PFSK-1 (cell line): ENCODE measurements around the gene COL13A1.

ENCODE experiments used
- FOXP2 ChIP-seq: optimal IDR thresholded peaks from 2 replicates; pipeline ENCODE3; 2011; ENCODE audit warnings: borderline replicate concordance, control low read depth, inconsistent platforms; ENCODE audit not compliant: insufficient read depth; ENCODE audit errors: extremely low read length, extremely low read depth
- POLR2AphosphoS5 ChIP-seq: IDR thresholded peaks from 2 replicates; pipeline ENCODE4 v1.6.1; 2012; ENCODE audit warnings: low read depth, mild to moderate bottlenecking, control low read depth, low read length, moderate library complexity
- SIN3A ChIP-seq: IDR thresholded peaks from 2 replicates; pipeline ENCODE4 v1.6.1; 2012; ENCODE audit warnings: mild to moderate bottlenecking, low read length, moderate library complexity, borderline replicate concordance; ENCODE audit not compliant: insufficient read depth
- TAF1 ChIP-seq: IDR thresholded peaks from 2 replicates; pipeline ENCODE4 v1.6.1; 2012; ENCODE audit warnings: low read length, control low read depth, borderline replicate concordance; ENCODE audit not compliant: insufficient read depth
- TF ChIP-seq, protein P1 (sequence below), 2 experiments: IDR thresholded peaks; 2 replicates each; pipeline versions ENCODE4 v1.6.1 to v1.8.0; 2011 to 2012; ENCODE audit warnings: low read depth in 2 of 2, low read length in 2 of 2, control low read depth in 1 of 2, inconsistent platforms in 1 of 2, mild to moderate bottlenecking in 1 of 2, moderate library complexity in 1 of 2; ENCODE audit not compliant: insufficient read depth in 1 of 2

COL13A1 gene

GRCh38 chr10:69972981-69973397 lies 171.3 kb downstream of the COL13A1 start:
- TF ChIP-seq POLR2AphosphoS5 (no peak), TAF1 (no peak), FOXP2 (no peak), SIN3A (no peak)
- TF ChIP-seq, protein P1, sequence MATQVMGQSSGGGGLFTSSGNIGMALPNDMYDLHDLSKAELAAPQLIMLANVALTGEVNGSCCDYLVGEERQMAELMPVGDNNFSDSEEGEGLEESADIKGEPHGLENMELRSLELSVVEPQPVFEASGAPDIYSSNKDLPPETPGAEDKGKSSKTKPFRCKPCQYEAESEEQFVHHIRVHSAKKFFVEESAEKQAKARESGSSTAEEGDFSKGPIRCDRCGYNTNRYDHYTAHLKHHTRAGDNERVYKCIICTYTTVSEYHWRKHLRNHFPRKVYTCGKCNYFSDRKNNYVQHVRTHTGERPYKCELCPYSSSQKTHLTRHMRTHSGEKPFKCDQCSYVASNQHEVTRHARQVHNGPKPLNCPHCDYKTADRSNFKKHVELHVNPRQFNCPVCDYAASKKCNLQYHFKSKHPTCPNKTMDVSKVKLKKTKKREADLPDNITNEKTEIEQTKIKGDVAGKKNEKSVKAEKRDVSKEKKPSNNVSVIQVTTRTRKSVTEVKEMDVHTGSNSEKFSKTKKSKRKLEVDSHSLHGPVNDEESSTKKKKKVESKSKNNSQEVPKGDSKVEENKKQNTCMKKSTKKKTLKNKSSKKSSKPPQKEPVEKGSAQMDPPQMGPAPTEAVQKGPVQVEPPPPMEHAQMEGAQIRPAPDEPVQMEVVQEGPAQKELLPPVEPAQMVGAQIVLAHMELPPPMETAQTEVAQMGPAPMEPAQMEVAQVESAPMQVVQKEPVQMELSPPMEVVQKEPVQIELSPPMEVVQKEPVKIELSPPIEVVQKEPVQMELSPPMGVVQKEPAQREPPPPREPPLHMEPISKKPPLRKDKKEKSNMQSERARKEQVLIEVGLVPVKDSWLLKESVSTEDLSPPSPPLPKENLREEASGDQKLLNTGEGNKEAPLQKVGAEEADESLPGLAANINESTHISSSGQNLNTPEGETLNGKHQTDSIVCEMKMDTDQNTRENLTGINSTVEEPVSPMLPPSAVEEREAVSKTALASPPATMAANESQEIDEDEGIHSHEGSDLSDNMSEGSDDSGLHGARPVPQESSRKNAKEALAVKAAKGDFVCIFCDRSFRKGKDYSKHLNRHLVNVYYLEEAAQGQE (IDR thresholded peaks at IDR 0.05; ENCODE audit: insufficient read depth in 1 of 2, low read depth in 2 of 2, low read length in 2 of 2) = no peak

DNA sequence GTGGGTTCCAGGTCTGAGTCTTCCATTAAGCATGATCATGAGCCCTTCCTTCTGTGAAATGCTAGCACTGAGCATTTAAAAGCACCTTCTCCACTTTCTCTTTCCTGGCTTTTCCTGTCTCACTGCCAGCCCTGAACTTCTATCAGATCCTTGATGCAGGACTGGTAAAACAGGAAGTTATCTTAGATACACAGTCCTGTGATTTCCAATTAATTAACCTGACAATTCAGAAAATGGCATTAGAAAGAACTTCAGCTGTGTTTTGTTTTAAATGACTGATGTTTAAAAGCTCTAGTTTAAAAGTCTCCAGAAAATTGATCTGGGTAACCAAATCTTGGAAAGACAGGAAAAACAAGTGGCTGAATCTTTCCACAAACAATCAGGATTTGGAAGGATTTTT lies 172.0 kb downstream of the COL13A1 start:
- no peak for TF ChIP-seq POLR2AphosphoS5
- TF ChIP-seq, protein P1 (IDR thresholded peaks at IDR 0.05; ENCODE audit: insufficient read depth in 1 of 2, low read depth in 2 of 2, low read length in 2 of 2) = no peak

- TF ChIP-seq, protein P1 (IDR thresholded peaks at IDR 0.05; ENCODE audit: insufficient read depth in 1 of 2, low read depth in 2 of 2, low read length in 2 of 2) = no peak
- peak; percentile 65; the same call in 1 of the 2 replicates for TF ChIP-seq SIN3A
- peak; percentile 12 for TF ChIP-seq FOXP2
- no peak for TF ChIP-seq TAF1
- TF ChIP-seq POLR2AphosphoS5 = 0 out of 2 replicates have a peak, but pooled peaks have one; percentile 30
These were observed 172.9 kb downstream of the COL13A1 start for GRCh38 chr10:69974551-69975155.

DNA sequence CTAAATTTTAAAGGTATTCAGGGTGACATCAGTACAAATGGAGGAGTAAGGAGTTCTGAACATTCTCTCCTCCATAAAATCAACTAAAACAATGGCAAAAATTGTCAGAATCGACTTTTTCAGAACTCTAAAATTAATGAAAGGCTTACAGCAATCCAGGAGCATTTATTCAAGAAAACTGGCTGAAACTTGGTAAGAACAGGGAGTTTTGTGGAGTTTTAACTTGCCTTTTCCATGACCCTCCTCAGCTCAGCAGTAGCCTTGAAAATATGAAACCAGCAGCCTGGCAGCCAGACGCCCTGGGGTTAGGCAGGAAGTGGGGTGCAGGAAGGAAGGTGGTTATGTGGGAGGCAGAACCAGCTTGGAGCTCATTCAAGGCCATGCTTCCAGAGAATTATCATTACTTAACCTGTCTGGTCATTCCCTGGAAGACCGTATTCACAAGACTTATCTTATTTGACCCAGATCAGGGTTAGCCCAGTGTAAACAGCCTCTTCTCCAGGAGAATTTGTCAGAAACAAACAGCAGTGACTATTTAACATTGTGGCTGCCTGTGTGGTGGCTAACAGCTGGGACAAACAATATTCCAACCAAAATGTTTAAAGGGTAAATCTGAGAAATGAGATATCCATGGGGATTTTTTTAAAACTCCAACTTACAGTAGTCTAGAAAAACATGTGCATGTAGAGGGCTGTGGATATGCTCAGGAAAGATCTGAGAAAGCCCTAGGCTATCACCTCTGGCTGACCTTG lies 175.3 kb downstream of the COL13A1 start:
- TF ChIP-seq, protein P1 (IDR thresholded peaks at IDR 0.05; ENCODE audit: insufficient read depth in 1 of 2, low read depth in 2 of 2, low read length in 2 of 2) = no peak
- no peak for TF ChIP-seq POLR2AphosphoS5
- TF ChIP-seq TAF1 = no peak
- TF ChIP-seq SIN3A = no peak
- no peak for TF ChIP-seq FOXP2
